Astrocyte (in vitro differentiated cells and primary cell): ENCODE measurements around the gene ALPL. TPM values are rescaled to one million over a fixed set of nuclear protein-coding genes. Genes with fewer than 3 reads are reported as not detected.
A peak's percentile ranks its signal among the peaks of the same experiment; 100 is the strongest.

Experiments
- DNase-seq: peaks from one replicate; pipeline ENCODE4 v3.0.0-alpha.2; 2010; ENCODE audit warnings: low read depth
- FAIRE-seq: peaks from 2 replicates; lab custom pipeline; 2011; peaks lifted over from hg19 to GRCh38; lab: Jason Lieb, UNC
- H2AFZ ChIP-seq: 2 replicates; pipeline ENCODE4 v1.6.0; 2012; ENCODE audit warnings: low read depth, low read length, inconsistent platforms
- H3K27ac ChIP-seq: 2 replicates; pipeline ENCODE4 v1.5.1; 2011; ENCODE audit warnings: low read depth, low read length, inconsistent platforms
- H3K27me3 ChIP-seq: 2 replicates; pipeline ENCODE4 v1.6.0; 2011; ENCODE audit warnings: low read length, inconsistent platforms; ENCODE audit not compliant: insufficient read depth
- H3K36me3 ChIP-seq: 2 replicates; pipeline ENCODE4 v1.5.1; 2011; ENCODE audit warnings: low read length, inconsistent platforms; ENCODE audit not compliant: insufficient read depth
- H3K4me1 ChIP-seq: 2 replicates; pipeline ENCODE4 v1.5.1; 2011; ENCODE audit warnings: low read length, inconsistent platforms; ENCODE audit not compliant: insufficient read depth
- H3K4me2 ChIP-seq: 2 replicates; pipeline ENCODE4 v1.6.0; 2012; ENCODE audit warnings: low read length, inconsistent platforms
- H3K4me3 ChIP-seq: 2 replicates; pipeline ENCODE4 v1.5.1; 2011; ENCODE audit warnings: low read depth, mild to moderate bottlenecking, low read length, inconsistent platforms; ENCODE audit not compliant: insufficient read depth
- H3K79me2 ChIP-seq: 2 replicates; pipeline ENCODE4 v1.6.0; 2012; ENCODE audit warnings: mild to moderate bottlenecking, low read length, inconsistent platforms; ENCODE audit not compliant: insufficient read depth
- H3K9ac ChIP-seq: 2 replicates; pipeline ENCODE4 v1.6.0; 2012; ENCODE audit warnings: mild to moderate bottlenecking, low read length, inconsistent platforms
- H3K9me3 ChIP-seq: 2 replicates; pipeline ENCODE4 v1.5.1; 2012; ENCODE audit warnings: low read depth, mild to moderate bottlenecking, low read length, inconsistent platforms; ENCODE audit not compliant: insufficient read depth
- H4K20me1 ChIP-seq: 2 replicates; pipeline ENCODE4 v1.6.0; 2012; ENCODE audit warnings: low read length, inconsistent platforms; ENCODE audit not compliant: insufficient read depth
- H3K27ac Mint-ChIP-seq: one replicate; pipeline ENCODE4 v1.8.0; 2021; ENCODE audit warnings: mild to moderate bottlenecking, mixed read lengths; ENCODE audit not compliant: unreplicated experiment
- H3K27me3 Mint-ChIP-seq: one replicate; pipeline ENCODE4 v1.8.0; 2021; ENCODE audit warnings: low read depth, mixed read lengths; ENCODE audit not compliant: unreplicated experiment
- H3K36me3 Mint-ChIP-seq: one replicate; pipeline ENCODE4 v1.8.0; 2021; ENCODE audit warnings: low read depth, mixed read lengths; ENCODE audit not compliant: unreplicated experiment
- H3K4me1 Mint-ChIP-seq: one replicate; pipeline ENCODE4 v1.8.0; 2021; ENCODE audit warnings: low read depth, mixed read lengths; ENCODE audit not compliant: unreplicated experiment
- H3K4me3 Mint-ChIP-seq: one replicate; pipeline ENCODE4 v1.8.0; 2021; ENCODE audit warnings: mild to moderate bottlenecking, moderate library complexity, mixed read lengths; ENCODE audit not compliant: unreplicated experiment
- H3K9me3 Mint-ChIP-seq: one replicate; pipeline ENCODE4 v1.8.0; 2021; ENCODE audit warnings: mild to moderate bottlenecking, mixed read lengths; ENCODE audit not compliant: unreplicated experiment
- EZH2 ChIP-seq: IDR thresholded peaks from 2 replicates; pipeline ENCODE4 v1.6.1; 2012; ENCODE audit warnings: mild to moderate bottlenecking, low read length, inconsistent platforms; ENCODE audit not compliant: insufficient read depth
- total RNA-seq: library from RNA; stranded (reverse); gene quantifications from 2 replicates; pipeline ENCODE4 v1.2.1, GENCODE V29; 2021
- TF ChIP-seq, protein P1 (sequence below): IDR thresholded peaks from 2 replicates; pipeline ENCODE4 v1.5.1; 2011; ENCODE audit warnings: low read depth, mild to moderate bottlenecking, inconsistent platforms, low read length, moderate library complexity; ENCODE audit not compliant: insufficient read depth

ALPL gene
- total RNA-seq, 1 donor from 2014 or later: 24.3 TPM

DNA sequence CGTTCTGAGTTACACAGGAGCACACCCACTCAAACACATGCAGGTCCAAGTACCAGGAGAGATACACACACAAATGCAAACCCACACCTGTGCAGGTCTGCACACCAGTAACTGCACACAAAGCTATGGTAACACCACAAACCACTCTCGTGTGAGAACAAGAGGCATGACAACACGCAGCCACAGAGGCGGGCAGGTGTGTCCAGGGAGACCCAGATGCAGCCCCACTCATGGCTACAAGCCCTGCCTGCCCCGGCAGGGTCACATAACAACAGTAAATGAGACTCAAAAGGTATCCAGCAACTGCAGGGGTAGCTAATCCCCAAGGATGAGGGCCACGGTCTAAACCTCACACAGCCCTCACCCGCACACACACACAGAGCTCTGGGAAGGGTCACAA lies 111.8 kb downstream of the ALPL start:
- H3K4me1 ChIP-seq: no peaks in the 10 kb centered on the region
- H3K9ac ChIP-seq: no peak overlapping the region
- H3K27me3 ChIP-seq: peaks cover 13% of the 10 kb centered on the region
- peak overlapping the region; percentile 76 for H3K4me3 Mint-ChIP-seq
- peaks cover 8% of the 10 kb centered on the region for H3K36me3 Mint-ChIP-seq
- H3K27ac Mint-ChIP-seq: no peak overlapping the region
- no peak for DNase-seq
- H3K9me3 ChIP-seq: no peaks in the 10 kb centered on the region
- no peak overlapping the region for H3K27ac ChIP-seq
- no peak overlapping the region for H3K4me3 ChIP-seq
- H3K4me2 ChIP-seq: no peak overlapping the region
- H3K36me3 ChIP-seq: no peaks in the 10 kb centered on the region
- H4K20me1 ChIP-seq: peaks cover 5% of the 10 kb centered on the region
- H3K27me3 Mint-ChIP-seq: peaks cover 36% of the 10 kb centered on the region
- H2AFZ ChIP-seq: no peak overlapping the region
- no peak for FAIRE-seq
- H3K9me3 Mint-ChIP-seq: no peaks in the 10 kb centered on the region
- TF ChIP-seq, protein P1, sequence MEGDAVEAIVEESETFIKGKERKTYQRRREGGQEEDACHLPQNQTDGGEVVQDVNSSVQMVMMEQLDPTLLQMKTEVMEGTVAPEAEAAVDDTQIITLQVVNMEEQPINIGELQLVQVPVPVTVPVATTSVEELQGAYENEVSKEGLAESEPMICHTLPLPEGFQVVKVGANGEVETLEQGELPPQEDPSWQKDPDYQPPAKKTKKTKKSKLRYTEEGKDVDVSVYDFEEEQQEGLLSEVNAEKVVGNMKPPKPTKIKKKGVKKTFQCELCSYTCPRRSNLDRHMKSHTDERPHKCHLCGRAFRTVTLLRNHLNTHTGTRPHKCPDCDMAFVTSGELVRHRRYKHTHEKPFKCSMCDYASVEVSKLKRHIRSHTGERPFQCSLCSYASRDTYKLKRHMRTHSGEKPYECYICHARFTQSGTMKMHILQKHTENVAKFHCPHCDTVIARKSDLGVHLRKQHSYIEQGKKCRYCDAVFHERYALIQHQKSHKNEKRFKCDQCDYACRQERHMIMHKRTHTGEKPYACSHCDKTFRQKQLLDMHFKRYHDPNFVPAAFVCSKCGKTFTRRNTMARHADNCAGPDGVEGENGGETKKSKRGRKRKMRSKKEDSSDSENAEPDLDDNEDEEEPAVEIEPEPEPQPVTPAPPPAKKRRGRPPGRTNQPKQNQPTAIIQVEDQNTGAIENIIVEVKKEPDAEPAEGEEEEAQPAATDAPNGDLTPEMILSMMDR: no peak
- TF ChIP-seq EZH2: no peak
- H3K4me1 Mint-ChIP-seq: peaks cover 2% of the 10 kb centered on the region
- H3K79me2 ChIP-seq: no peaks in the 10 kb centered on the region

DNA sequence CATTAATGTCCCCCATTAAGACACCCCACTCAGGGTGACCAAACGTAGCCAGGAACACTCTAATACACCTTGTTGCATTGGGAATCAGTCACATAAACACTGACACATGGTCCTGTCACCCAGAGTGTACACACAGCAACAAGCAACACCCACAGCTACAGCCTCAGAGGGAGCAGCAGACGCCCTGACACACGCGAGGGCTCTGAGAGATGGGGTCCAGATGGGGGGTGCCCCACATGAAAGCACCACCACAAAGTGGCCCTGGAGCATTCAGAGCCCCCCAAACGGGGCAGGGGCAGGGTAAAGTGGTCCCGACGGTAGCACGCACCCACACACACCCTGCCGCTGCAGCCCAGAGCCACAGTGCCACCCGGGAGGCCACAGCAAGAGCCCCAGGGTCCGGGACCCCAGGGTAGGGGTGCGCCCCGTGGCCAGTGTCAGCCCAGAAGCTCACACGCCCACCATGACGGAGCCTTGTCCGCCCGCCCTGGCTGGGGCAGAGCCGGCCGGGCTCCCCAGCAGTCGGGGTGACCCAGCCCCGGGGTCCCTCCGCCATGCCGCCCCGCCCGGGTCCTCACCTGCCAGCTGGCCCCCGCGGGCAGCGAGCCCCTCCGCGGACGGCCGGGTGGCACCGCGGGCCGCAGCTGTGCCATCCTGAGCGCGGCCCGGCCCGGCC lies 112.7 kb downstream of the ALPL start:
- peaks cover 5% of the 10 kb centered on the region for H4K20me1 ChIP-seq
- Mint-ChIP-seq H3K36me3 (peaks cover 8% of the 10 kb centered on the region), H3K4me3 (peak overlapping the region; percentile 76), H3K27me3 (peaks cover 36% of the 10 kb centered on the region), H3K4me1 (peaks cover 2% of the 10 kb centered on the region), H3K27ac (no peak overlapping the region), H3K9me3 (no peaks in the 10 kb centered on the region)
- no peak for FAIRE-seq
- H3K4me3 ChIP-seq: no peak overlapping the region
- peak; percentile 44 for TF ChIP-seq EZH2
- TF ChIP-seq, protein P1: no peak
- no peaks in the 10 kb centered on the region for H3K79me2 ChIP-seq
- DNase-seq: no peak
- no peak overlapping the region for H2AFZ ChIP-seq
- peak overlapping the region; percentile 79 for H3K4me2 ChIP-seq
- H3K36me3 ChIP-seq: no peaks in the 10 kb centered on the region
- no peaks in the 10 kb centered on the region for H3K9me3 ChIP-seq
- H3K9ac ChIP-seq: no peak overlapping the region
- no peak overlapping the region for H3K27ac ChIP-seq
- peaks cover 13% of the 10 kb centered on the region for H3K27me3 ChIP-seq
- no peaks in the 10 kb centered on the region for H3K4me1 ChIP-seq
